CD4-positive, alpha-beta T cell treated with Interleukin-10 for 1 hour (primary cell): ENCODE data around the gene PADI2.

Experiments
- DNase-seq: peaks from one replicate; pipeline ENCODE4 v3.0.0-alpha.2; 2020

Gene PADI2

DNA sequence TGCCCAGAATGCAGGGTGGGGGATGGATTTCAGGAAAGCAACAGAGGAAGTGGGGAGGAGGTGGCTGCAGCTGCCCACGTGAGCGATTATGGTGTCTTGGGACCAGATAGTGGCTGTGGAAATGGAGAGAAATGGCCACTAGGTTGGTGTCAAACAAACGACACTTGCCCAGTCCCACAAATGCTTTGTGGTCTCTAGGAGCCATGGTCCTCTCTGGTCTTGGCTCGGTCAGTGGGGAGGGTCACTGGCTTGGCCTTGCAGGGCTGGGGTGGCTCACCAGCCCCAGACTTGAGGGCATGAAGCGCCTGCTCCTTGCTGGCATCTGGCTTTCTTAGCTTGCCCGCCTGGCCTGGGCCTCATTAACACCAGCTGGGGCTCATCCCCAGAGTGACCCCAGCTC, 7.2 kb downstream of the PADI2 start:
- no peak for DNase-seq

DNA sequence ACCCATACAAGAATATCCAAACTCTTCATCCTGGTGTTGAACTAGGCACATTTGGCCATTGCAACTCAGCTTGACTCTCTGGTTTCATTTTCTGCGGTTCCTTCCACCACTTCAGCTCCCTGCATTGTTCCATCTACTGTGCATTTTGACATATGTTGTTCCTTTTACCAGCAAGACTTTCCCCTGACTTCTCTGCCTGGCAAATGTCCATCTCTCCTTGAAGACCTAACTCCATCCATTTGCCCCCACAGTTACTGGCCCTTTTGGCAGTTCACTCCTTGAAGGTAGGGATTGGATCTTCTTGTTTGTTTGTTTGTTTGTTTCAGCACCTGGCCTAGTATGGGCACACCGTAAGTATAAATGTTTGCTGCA, 8.7 kb downstream of the PADI2 start:
- DNase-seq = no peak

DNA sequence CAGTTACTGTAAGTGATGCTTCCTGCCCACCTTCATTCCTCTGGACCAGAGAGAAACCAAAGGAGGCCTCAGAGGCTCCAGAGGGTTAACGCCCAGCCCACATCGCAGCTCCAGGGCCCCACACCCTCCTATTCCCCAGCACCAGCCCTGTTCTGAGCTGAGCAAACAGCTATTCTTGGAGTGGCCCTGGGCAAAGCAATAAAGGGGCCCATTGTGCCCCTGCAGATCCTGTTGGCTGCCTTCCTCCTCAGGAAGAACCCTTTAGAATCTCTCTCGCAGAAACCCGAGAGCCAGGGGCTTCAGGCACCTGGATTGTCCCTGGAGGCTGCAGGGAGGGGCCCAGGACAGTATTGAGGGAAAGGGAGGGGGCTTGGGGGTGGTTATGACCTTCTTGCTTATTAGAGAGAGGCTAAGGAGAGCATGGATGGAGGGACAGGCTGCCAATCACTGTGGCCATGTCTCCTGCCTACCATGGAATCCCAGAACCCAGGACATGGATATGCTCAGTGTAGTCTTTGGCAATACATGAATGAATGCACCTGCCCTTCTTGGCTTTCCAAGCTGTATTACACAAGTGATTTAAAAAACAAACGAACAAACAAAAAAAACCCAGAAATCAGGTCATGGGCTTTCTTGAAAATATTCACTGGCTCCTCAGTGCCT, 9.2 kb downstream of the PADI2 start:
- DNase-seq = no peak

DNA sequence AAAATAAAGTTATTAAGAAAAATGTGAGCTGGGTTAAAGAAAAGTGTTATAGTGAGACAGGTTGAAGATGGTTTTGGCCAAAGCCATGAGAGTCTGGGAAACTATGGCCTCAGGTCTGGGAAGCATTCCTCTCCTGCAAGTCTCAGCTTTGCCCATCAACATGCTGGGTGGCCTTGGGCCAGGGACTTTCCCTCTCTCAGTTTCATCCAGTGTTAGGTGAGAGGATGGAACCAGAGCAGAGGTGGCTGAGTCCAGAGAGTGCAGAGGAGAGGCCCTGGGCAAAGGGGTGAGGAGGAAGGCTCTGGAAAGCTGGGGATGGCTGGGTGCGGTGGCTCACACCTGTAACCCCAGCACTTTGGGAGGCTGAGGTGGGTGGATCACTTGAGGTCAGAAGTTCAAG, 10.5 kb downstream of the PADI2 start:
- DNase-seq = no peak

DNA sequence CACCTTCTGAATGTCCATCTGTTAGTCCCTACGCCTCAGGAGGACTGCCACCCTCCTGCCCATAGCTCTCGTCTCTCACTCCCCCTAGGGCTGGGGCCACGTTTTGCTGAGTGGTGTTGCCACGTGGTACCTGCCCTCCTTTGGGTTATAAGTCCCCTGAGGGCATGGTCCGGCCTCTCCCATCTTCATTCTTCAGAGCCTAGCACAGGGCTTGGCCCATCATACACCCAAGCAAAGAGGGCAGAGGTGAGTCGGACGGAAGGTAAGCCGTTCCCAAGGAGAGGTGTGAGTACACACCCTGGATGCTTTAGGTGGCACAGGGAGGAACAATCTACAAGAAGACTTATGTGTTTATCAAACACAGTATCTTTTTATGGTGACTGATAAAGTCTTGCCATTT, 10.9 kb downstream of the PADI2 start:
- DNase-seq = no peak

DNA sequence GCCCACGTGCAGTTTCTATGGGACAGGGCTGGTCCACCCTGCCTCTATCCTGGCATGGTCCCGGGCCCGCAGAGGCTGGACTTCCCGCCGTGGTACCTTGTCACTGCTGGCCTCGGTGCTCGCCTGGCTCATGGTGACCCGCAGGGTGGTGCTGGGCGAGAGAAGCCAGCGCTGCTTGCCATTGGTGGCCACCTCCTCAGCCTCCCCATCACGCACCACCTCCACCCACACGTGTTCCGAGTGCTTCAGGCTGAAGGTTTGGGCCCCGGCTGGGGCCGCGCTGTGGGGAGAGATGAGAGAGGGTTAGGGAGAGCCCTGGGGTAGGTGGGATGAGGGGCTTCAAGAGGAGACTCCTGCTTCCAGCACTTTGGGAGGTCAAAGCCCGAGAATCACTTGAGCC, 14.5 kb downstream of the PADI2 start:
- DNase-seq = no peak

DNA sequence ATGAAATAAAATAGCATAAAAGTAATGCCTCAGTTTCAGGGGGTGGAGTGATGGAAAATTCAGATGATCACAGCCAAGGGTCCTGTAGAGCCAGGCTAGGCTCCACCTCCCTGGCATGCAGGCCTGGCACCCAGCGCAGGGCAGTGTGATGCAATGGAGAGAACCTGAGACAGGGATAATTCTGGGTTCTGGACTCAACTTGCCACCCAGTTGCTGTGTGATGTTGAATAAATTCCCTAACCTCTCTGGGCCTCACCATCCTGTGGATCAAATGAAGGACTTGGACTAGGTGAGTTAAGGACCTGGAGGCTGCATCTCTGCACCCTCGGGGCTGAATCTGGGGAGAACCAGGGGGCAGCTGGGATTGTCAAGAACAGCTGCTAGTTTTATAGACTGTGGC, 17.0 kb downstream of the PADI2 start:
- DNase-seq = no peak

DNA sequence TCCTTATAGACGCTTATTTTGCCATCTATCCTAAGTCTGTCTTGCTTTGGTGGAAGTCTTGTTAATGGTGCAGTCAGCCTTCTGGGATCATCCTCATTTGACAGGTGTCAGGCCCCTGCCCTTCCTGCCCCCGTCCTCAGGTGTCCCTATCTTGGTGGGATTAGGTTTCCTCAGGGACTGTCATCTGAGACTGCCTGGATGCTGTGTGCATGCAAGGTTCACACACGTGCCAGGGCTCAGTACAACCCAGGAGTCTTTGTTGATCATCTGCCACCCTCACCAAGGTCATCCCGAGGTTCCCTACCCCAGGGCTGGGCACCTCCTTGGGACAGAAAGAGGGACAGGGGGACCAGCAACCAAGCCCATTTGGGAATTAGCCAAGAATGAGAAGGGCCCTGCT, 18.0 kb downstream of the PADI2 start:
- no peak for DNase-seq

DNA sequence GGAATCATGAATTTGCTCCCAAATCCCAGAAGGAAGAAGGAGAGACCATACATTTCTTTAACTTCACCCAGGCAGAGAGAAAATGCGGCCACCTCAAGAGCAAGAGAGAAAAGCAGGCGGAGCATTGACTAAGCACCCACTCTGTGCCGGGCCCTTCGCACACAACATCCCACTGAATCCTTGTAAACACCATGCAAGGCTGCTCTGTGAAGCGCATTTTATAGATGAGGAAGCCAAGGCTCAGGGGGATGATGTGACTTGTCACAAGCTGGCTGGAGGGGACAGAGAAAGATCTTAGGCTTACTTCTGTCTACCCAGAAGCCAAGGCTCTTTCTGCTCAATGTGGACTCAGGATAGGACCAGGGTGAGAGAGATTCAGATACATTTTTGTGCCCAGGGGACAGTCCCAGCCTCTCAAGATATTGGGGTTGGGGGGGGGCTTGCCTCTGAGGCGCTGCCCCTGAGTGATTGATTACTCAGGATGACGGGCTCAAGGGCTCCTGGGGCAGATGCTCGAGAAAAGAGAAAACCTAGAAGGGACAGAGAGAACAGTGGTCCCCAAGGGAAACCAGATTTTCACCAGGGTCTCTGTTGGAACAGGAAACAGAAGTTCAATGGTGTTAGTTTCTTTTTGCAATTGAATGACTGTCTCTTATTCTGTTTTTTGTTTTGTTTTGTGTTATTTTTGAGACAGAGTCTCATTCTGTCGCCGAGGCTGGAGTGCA, 19.5 kb downstream of the PADI2 start:
- no peak for DNase-seq

DNA sequence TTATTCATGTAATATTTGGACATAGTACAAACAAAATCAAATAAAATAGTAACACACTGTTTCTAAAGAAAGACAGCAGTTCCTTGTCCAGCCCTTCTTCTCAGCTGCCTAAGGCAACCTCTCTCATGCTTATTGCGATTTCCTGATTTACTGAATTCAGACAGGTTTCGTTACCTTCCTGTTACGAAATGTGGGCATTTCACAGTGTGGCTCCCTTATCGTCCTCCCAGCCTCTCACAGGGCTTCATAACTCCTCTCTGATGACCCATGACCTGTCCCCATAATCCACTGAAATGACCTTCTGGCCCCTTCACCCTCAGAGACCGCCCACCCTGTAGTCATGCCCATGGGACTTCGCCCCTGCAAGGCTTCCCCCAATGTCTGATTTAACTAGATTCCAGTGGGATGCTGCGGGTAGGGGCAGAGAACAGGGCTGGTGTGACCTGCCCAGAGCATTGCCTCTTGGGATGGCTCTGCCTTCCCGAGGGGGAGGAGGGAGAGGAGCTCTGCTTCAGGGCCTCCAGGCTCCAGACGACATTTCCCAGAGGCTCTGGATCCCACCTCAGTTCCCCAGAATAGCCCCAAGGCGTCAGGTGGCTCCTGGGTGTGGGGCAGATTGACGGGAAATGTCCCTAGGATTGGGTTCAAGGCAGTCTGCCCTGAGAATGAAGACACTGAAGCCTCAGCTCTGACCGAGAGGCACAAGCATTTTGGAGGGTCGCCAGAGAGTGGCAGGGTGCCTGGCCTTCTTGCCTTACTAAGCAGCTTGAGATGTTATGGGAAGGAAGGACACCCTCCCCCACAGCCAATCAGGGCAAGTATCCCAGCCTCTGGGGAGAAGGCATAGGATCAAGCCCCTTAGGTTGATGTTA, 20.6 kb downstream of the PADI2 start:
- DNase-seq = no peak

DNA sequence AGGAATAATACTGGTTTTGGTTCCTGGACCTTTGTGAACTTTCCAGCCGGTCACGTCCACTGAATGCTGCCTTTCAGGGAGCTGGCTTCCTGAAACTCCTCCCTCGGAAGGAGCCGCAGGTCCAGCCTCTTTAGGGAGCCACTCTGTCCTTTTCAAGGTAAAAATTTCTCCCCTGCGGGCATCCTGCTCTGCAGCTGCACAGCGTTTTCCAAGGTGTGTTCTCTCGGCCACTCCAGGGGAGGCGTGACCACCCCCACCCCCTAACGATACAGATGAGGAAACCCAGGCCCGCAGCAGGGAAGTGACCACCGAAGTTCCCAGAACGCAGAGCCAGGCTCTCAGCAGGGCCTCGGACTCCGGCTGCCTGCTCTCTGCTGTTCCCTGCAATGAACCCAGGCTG, 21.5 kb downstream of the PADI2 start:
- no peak for DNase-seq

DNA sequence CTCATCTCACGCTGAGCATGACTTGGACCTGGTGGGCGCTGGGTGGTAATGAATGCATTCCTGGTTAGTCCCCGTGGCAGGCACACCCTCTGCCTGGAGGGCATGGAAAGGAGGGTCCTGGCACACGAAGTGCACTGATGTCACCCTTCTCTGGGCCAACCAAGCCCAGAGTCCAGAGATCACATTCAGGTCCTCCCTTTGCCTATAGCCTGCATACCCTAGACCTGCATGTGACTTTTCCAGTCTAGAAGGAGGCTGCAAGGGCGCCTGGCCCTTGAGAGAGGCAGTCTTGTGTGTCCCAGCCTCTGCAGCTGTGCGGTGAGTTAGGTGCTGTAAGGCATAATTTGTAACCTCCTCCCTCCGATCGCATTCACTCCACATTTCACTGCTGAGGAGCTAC, 22.1 kb downstream of the PADI2 start:
- DNase-seq = no peak

DNA sequence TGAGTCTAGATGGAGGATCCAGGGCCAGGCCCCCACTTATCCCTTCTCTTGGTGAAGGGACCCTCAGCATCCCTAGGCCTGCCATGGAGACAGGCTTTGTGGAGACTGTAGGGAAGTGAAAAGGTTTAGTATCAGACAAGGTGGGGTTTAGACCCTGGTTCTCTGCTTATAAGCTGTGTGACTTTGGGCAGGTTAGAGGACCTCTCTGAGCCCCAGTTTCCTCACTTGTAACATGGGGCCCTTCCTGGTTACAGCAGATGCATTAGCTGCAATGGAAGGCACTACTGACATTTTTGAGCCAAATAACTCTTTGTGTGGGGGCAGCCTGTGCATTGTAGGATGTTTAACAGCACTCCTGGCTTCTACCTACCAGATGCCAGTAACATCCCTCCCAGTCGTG, 22.7 kb downstream of the PADI2 start:
- no peak for DNase-seq

DNA sequence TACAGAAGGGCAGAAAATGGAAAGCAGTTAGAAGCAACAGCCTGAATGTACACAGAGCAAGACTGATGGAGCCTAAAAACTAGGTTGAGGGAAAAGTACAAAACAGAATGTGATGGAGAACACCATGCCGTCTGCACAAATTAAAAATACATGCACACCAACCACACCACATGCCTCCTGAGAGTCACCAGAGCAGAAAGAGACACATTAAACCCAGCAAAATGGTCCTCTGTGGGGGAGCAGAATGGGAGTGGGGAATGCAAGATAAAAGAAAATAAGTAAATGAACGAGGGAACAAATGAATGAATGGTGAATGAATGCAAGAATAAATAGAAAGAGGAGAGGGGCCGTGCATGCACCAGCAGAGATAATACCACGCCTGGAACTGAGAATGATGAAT, 24.1 kb downstream of the PADI2 start:
- no peak for DNase-seq

DNA sequence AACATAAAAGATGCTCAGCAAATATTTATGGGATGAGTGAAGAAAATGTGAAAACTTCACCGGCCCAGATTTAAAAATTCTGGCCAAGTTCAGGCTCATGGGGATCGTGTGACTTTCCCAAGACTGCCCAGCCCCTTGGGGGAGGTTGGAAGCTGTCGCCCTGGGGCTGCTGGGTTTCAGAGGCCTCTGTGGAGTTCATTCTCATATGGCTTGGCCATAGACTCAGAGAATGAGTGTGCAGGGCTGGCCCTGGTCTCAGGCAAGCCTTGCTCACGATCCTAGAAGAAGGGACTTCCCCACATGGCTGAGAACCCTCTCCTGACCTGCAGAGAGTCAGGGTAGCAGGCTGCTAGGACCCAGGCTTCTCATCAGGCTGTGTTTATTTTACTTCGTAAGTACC, 24.6 kb downstream of the PADI2 start:
- no peak for DNase-seq

DNA sequence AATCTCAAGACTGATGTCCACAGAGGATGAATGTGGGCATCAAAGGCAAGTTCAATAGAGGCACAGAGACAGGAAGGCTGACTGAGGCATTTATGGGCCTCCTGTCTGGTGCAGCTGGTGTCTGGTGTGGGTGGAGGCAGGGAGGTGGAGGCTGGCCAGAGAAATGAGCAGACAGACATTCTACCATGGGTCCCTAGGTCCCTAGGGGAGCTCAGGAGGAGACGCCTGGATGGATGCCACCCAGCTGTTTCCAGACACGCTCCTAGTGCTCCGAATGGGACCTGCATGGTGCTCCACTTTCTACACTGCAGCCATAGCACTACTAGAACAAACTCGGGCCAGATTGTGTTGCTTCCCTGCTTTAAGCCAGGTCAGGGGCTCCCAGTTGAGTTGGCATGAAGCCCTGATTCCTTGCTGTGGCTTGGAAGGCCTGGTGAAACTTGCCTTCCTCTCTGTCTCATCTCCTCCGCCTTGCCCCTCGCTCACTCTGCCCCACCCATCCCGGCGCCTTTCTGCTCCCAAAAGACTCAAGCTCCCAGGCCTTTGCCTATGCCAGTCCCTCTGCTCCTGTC, 25.3 kb downstream of the PADI2 start:
- no peak for DNase-seq

DNA sequence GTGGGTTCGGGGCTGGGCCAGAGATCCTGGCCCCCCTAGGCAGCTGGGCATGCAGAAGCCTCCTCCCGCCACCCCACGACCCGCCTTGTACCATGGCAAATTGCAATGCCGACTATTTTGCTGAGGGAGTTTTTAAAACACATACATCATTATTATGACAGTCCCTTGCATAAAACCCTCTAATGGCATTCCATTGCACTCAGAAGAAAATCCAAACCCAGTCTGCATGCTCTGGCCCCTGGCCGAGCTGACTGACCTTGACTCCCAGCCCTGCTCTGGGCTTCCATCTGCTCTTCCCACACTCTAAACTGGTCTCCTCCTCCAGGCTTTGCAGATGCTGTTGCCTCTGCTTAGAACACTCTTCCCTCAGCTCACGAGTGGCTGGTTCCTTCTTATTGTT, 28.0 kb downstream of the PADI2 start:
- no peak for DNase-seq

DNA sequence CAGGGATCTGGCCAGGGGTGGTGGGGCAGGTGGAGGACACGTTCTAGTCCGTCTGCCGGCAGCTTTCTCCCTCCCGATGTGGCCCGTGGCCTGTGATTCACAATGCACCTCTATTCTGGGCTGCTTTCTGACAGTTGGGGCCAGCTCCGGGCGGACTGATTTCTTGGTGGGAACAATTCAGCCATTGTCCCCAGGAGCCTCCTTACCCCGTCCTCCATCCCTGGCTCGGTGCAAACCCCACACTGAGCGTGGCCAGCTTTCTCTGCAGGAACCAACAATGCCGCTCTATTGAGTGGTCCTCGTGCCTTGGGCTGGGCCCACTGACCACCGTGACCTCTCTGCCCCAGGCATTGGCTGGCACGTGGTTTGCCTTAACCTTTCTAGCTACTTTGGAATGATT, 29.7 kb downstream of the PADI2 start:
- no peak for DNase-seq

DNA sequence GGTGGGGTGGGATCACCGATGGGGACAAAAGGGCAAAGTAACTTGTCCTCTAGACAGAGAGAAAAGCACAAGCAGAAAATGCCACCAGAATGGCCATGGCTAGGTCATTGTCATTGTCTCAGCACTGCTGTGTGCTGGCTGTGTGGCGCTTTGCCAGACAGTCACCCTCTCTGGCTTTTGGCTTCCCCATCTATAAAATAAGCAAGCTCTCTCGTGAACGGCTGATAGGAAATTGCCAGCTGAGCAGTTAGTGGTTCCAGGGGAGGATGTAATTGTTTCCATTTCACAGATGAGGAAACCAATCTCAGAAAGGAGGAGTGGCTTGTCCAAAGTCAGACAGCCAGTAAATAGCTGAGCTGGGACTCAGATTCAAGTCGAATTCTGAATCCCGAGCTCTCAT, 32.5 kb downstream of the PADI2 start:
- DNase-seq = no peak

DNA sequence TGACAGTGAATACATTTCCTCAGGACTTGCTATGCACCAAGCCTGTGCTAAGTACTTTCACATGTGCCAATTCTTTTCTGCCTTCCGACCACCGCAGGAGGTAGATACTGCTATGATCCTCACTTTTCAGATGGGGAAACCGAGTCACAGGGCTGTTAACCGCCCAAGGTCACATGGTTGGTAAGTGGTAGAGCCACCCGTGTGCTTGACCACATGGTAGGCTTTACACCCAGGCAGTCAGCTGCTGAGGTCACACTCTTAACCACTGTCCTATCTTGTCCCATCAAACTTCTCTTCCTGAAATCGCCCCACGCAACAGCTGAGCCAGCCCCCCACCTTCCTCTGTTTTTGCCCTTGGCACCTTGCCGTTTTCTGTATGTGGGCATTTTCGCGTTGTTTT, 34.5 kb downstream of the PADI2 start:
- no peak for DNase-seq

DNA sequence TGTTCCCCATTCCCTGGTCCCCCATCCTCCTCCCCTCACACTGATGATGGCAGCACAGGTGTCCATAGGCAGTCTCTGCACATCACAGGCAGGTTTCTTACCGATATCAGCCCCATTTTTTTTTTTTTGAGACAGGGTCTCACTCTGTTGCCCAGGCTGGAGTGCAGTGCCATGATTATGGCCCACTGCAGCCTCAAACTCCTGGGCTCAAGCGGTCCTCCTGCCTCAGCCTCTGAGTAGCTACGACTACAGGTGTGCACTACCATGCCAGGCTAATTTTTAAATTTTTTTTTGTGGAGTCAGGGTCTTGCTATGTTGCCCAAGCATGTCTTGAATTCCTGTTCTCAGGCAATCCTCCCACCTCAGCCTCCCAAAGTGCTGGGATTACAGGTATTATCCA, 36.5 kb downstream of the PADI2 start:
- DNase-seq = no peak

DNA sequence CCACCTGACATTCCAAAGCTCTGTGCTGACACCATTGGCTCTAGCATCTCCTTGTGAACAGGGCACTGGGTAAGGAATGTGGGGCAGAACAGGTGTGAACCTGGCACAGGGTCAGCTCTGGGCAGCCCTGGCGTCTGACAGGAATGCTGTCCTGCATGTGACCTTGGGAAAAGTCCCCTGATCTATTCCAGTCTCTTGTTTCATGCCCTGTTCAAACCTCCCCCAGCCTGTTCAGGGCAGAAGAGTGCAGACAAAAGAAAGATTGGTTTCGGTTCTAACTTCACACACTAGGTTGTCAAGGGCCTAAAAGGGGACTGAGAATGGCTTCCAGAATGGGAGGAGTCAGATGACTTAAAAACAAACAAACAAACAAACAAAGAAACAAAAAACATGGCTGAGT, 37.8 kb downstream of the PADI2 start:
- DNase-seq = no peak

DNA sequence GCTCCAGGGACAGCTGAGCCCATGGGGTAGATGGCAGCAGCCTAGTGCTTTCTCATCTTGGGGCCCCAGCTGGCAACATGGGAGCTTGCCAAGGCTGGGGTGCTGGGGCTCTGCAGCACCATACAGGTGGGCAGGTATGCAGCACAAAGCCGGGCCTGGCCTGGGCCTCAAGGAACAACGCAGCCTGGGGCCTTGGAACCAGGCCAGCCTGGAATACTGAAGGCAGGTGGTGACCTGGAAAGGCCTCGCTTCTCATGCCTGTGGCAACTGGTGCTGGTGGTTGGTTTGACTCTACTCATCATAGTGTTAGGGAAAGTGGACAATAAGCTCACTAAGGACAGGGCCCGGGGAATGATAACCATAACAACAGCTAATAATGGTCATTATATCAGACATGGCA, 38.4 kb downstream of the PADI2 start:
- no peak for DNase-seq
